ENCODE results near the gene FCN2.
"Not testable (repeated sequence)": the region's sequence is repeated elsewhere in the genome, so short reads cannot be mapped to it uniquely, and the experiment has no call there.

Gene FCN2

GRCh38 chr9:134847752-134848432 lies 32.7 kb upstream of the FCN2 start:
- DNase-seq = no peak

GRCh38 chr9:134848504-134848903 lies 32.1 kb upstream of the FCN2 start:
- DNase-seq = no peak

- DNase-seq = no peak
Observed at GRCh38 chr9:134850611-134851010, 30.0 kb upstream of the FCN2 start.

- DNase-seq = no peak
Observed at GRCh38 chr9:134851020-134851419, 29.6 kb upstream of the FCN2 start.

GRCh38 chr9:134852906-134853654 lies 27.5 kb upstream of the FCN2 start:
- no peak for DNase-seq

- DNase-seq = no peak
Observed at GRCh38 chr9:134853893-134854292, 26.7 kb upstream of the FCN2 start.

GRCh38 chr9:134854541-134854981 lies 26.0 kb upstream of the FCN2 start:
- no peak for DNase-seq

GRCh38 chr9:134855231-134855899 lies 25.2 kb upstream of the FCN2 start:
- no peak for DNase-seq

- DNase-seq = no peak
Observed at GRCh38 chr9:134855900-134856377, 24.7 kb upstream of the FCN2 start.

GRCh38 chr9:134857451-134857850 lies 23.2 kb upstream of the FCN2 start:
- not testable (repeated sequence) for DNase-seq

- no peak for DNase-seq
Observed at GRCh38 chr9:134858051-134858841, 22.4 kb upstream of the FCN2 start.

GRCh38 chr9:134860510-134860909 lies 20.1 kb upstream of the FCN2 start:
- no peak for DNase-seq

GRCh38 chr9:134861595-134862334 lies 18.8 kb upstream of the FCN2 start:
- no peak for DNase-seq

GRCh38 chr9:134863306-134863902 lies 17.2 kb upstream of the FCN2 start:
- no peak for DNase-seq

GRCh38 chr9:134863941-134864820 lies 16.4 kb upstream of the FCN2 start:
- no peak for DNase-seq

GRCh38 chr9:134864821-134865190 lies 15.8 kb upstream of the FCN2 start:
- DNase-seq = no peak

GRCh38 chr9:134867917-134868750 lies 12.5 kb upstream of the FCN2 start:
- DNase-seq = no peak

GRCh38 chr9:134868751-134869553 lies 11.7 kb upstream of the FCN2 start:
- no peak for DNase-seq

Data from SHP77 treated with DMSO at 0.1 percent for 48 hours (cell line).